Renal cortex interstitium (tissue), 3 donors: ENCODE measurements around the gene TSPAN14. TPM values are rescaled to one million over a fixed set of nuclear protein-coding genes. Genes with fewer than 3 reads are reported as not detected.

Source experiments
- polyA plus RNA-seq, 3 donors: library from polyadenylated mRNA; unstranded; fragments of 120-200 nt; gene quantifications; one replicate each; pipeline ENCODE4 v1.2.1, GENCODE V29; 2013; ENCODE audit not compliant: insufficient read length in 3 of 3

Gene TSPAN14
- polyA plus RNA-seq, 3 donors = 82.4 to 93.3 (median 86.6) TPM

Other genes with a start within 250 kb of the TSPAN14 start
- 100 to 1,000 TPM; 112 to 143 (median 130) TPM for gene ANXA11, start 248.8 kb upstream of the TSPAN14 start, polyA plus RNA-seq
- gene MAT1A, start 164.7 kb upstream of the TSPAN14 start, polyA plus RNA-seq = 1 to 10 TPM in 2 of 3 donors, under 1 TPM in 1; 0.88 to 1.3 (median 1.0) TPM
- under 1 TPM; 0.34 to 0.96 (median 0.50) TPM for gene DYDC1, start 97.6 kb upstream of the TSPAN14 start, polyA plus RNA-seq
- 1 to 10 TPM; 1.5 to 2.5 (median 1.6) TPM for gene DYDC2, start 97.5 kb upstream of the TSPAN14 start, polyA plus RNA-seq
- gene PRXL2A, start 45.8 kb upstream of the TSPAN14 start, polyA plus RNA-seq = 100 to 1,000 TPM; 111 to 138 (median 123) TPM
- under 1 TPM; 0.17 to 0.26 (median 0.20) TPM for gene SH2D4B, start 83.6 kb downstream of the TSPAN14 start, polyA plus RNA-seq